Hematopoietic multipotent progenitor cell treated with erythropoietin and hydrocortisone succinate and interleukin-3 and kit ligand, for 17 days (in vitro differentiated cells): Measurements from ENCODE around the gene CDC14B.
"Not testable (repeated sequence)": the region's sequence is repeated elsewhere in the genome, so short reads cannot be mapped to it uniquely, and the experiment has no call there.

ENCODE experiments used
- DNase-seq: peaks from one replicate; pipeline ENCODE4 v3.0.0-alpha.2; 2015; ENCODE audit warnings: low spot score

Gene CDC14B

GRCh38 chr9:96619491-96620180 is at the start of gene CDC14B:
CDC14B (minus strand) TSS chr9:96619843; CDS start chr9:96619378, 465 bp downstream.
- peak; percentile 13 for DNase-seq

DNA sequence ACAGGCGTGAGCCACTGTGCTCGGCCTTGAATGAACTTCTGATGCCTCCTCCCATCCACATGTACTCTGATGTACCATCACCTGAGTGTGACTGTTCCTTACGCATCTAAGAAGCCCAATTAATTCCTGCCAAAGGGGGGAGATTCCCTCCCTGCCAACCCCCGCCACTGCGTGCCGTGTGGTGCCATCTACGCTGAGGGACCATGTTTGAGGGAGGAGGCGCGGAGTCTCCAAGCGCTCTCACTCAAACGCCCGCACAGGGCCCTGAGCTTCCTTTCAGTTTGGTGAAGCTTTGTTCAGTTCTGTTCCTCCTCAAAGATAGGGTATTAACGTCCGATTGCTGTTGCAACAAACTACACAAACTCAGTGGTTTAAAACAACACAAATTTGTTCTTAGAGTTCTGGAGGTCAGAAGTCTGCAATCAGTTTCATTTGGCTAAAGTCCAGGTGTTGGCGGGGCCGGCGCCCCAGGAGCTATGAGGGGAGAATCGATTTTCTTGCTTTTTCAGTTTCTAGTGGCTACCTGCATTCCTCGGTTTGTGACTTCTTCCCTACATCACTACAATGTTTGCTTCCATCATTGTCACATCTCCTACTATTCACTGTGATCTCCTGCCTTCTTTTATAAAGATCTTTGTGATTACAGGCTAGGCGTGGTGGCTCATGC is 49.4 kb upstream of the CDC14B start:
- no peak for DNase-seq

GRCh38 chr9:96667363-96667728 is 47.7 kb upstream of the CDC14B start:
- no peak for DNase-seq

GRCh38 chr9:96666653-96667362 is 47.2 kb upstream of the CDC14B start:
- DNase-seq = not testable (repeated sequence)

DNA sequence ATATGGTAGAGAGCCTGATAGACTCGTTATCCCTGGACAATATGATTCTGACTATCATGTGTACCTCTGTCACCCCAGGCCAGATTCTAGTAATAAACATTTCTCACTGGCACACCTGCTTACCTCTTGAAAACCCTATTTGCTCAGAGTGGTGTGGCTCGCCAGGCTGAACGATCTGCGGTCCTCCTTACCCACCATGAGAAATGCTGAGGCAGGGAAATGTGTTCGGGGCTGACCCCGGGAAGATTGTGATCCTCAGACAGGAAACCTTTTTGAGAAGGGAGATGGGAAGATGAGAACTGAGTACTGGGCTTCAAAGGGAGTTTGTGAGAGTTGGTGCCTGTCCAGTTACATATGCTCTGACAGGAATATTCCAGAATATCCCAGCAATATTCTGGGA is 46.1 kb upstream of the CDC14B start:
- no peak for DNase-seq

- DNase-seq = no peak
Observed at GRCh38 chr9:96663506-96664120, 44.0 kb upstream of the CDC14B start.

- DNase-seq = no peak
Observed at GRCh38 chr9:96661711-96662110, 42.1 kb upstream of the CDC14B start.

DNA sequence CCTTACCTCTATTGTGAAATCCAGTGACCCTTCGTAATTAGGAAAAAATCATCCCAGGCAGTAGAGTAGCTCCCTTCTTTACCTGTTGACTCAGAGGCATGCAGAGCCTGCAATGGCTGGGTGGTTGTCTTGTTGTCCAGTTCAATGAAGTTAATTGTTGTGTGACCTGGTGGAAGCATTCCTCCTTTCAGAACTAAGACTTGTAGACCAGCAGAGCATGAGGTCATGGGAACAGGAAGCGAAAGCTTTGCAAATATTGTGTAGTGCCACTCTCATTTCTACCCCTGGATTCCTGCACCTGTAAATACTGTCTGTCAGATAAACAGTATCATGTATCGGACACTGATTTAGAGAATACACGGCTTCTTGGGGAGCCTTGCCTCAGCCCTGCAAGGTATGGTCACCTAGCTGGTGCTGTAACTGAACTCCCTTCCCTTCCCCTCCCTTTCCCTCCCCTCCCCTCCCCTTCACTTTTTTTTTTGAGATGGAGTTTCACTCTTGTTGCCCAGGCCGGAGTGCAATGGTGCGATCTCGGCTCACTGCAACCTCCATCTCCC is 41.1 kb upstream of the CDC14B start:
- no peak for DNase-seq

DNA sequence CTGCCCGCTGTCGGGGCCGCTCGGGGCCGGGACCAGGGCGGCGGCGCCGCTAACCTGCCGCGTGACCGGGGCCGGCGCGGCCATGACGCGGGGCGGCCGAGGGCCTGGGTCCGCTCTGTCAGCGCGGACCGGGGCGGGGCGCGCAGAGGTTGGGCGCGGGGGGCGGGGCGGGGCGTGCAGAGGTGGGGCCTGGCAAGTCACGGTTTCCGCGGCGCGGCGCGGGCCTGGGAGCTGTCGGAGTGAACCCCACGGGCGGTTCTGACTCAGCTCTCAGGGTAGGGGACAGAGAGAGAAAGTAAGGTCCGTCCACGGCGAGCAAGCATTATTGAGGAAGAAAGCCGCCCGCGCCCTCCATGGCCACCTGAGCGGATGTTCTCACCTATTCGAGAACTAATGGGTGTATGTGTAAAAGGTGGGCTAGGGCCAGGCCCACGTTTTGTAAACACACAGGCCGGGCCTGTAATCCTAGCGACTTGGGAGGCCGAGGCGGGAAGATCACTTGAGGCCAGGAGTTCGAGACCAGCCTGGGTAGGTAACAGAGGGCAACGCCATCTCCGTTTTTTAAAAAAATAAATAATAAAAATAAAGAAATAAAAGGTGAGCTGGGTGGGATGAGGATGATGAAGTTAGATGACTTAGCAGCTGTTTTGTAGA is 35.7 kb upstream of the CDC14B start, which contains the start of gene PRXL2C:
TSS of gene PRXL2C (minus strand) at position 120 of the 654 bp plus-strand sequence. CDS start at position 84, 36 bp downstream.
- DNase-seq = no peak

- DNase-seq = no peak
Observed at GRCh38 chr9:96654450-96655197, 35.0 kb upstream of the CDC14B start.

- DNase-seq = no peak
Observed at GRCh38 chr9:96651626-96652025, 32.0 kb upstream of the CDC14B start.

- no peak for DNase-seq
Observed at GRCh38 chr9:96649620-96650324, 30.1 kb upstream of the CDC14B start.

GRCh38 chr9:96646081-96646991 is 26.7 kb upstream of the CDC14B start:
- no peak for DNase-seq

GRCh38 chr9:96644137-96644536 is 24.5 kb upstream of the CDC14B start:
- no peak for DNase-seq

GRCh38 chr9:96641514-96641913 is 21.9 kb upstream of the CDC14B start:
- DNase-seq = no peak

DNA sequence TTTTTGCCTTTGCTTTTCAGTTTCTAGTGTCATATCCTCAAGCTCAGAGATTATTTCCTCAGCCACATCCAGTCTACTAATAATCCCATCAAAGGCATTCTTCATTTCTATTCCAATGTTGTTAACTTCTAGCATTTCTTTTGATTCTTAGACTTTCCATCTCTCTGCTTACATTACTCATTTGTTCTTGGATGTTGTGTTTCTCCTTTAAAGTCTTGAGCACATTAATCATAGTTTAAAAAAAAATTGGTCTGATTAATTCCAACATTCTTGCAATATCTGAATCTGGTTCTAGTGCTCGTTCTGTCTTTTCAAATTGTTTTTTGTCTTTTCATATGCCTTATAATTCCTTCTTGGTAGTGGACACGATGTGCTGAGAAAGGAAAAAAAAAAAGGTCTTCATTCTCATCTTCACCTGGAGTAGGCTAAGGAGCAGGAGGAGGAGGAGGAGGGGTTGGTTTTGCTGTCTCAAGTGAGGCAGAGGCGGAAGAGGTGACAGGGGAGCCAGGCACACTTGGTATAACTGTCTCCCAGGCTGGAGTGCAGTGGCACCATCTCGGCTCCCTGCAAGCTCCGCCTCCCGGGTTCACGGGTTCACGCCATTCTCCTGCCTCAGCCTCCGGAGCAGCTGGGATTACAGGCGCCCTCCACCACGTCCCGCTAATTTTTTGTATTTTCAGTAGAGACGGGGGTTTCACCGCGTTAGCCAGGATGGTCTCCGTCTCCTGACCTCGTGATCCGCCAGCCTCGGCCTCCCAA is 19.1 kb upstream of the CDC14B start:
- no peak for DNase-seq

DNA sequence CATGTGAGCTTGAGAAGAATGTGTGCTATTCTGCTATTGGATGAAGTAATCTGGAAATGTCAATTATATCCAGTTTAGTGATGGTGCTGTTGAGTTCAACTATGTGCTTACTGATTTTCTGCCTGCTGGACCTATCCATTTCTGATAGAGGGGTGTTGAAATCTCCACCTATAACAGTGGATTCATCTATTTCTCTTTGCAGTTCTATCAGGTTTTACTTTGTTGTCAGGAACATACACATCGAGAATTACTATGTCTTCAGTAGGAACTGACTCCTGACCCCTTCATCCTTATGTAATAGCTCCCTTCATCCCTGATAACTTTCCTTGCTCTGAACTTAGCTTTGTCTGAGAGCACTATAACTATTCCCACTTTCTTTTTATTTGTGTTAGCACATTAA is 16.7 kb upstream of the CDC14B start:
- DNase-seq = no peak

DNA sequence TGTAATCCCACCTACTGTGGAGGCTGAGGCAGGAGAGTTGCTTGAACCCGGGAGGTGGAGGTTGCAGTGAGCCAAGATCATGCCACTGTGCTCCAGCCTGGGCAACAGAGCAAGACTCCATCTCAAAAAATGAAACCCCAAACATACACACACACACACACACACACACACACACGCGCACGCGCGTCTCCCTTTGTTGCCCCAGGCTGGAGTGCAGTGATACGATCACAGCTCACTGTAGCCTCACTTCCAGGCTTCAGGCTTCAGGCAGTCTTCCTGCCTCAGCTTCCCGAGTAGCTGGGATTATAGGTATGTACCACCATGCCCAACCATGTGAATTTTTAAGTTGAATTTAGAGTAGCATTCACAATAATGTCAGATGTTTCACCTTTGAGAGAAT is 13.9 kb upstream of the CDC14B start:
- DNase-seq = not testable (repeated sequence)

GRCh38 chr9:96626912-96627311 is 7.3 kb upstream of the CDC14B start:
- no peak for DNase-seq
